ENCODE measurements around the gene HES4. TPM values are rescaled to one million over a fixed set of nuclear protein-coding genes. Genes with fewer than 3 reads are reported as not detected.
A peak's percentile ranks its signal among the peaks of the same experiment; 100 is the strongest.

The HES4 gene
- total and polyA plus RNA-seq, 2 of the 13 experiments (the other 11 are each of a cell fraction or from before 2014, with no cell fraction given) = 8.8 to 10.6 TPM

DNA sequence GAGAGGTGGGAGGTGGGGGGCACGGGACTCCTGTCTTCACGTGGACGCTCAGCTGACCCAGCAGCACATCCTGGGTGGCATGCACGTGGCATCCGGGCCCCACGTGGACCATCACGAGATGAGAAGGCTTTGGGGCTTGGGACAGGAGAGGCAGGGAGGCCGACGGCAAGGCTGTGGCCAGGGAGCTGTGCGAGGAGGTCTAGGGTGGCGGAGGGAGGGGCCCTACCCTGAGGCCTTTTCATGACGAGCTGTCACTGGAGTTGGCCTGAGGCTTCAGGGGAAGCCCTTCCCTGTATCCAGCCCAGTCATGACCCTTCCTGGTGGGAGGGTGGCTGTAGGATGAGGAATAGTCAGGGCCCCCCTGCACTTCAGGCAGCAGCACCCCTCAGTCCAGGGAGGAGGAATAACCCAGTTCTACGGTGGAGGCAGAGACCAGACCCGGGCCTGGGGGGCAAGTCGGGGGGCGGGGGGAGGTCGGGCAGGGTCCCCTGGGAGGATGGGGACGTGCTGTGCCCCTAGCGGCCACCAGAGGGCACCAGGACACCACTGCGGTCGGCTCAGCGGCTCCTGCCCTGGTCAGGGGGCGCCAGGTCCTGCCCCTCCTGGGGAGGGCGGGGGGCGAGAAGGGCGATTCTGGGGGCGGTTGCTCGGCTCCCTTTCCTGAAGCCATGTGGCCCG lies 16.0 kb downstream of the HES4 start (continued):
- TF ChIP-seq, protein P1, sequence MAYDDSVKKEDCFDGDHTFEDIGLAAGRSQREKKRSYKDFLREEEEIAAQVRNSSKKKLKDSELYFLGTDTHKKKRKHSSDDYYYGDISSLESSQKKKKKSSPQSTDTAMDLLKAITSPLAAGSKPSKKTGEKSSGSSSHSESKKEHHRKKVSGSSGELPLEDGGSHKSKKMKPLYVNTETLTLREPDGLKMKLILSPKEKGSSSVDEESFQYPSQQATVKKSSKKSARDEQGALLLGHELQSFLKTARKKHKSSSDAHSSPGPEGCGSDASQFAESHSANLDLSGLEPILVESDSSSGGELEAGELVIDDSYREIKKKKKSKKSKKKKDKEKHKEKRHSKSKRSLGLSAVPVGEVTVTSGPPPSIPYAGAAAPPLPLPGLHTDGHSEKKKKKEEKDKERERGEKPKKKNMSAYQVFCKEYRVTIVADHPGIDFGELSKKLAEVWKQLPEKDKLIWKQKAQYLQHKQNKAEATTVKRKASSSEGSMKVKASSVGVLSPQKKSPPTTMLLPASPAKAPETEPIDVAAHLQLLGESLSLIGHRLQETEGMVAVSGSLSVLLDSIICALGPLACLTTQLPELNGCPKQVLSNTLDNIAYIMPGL (CRISPR knock-in tag; IDR thresholded peaks at IDR 0.05; ENCODE audit: borderline replicate concordance in 1 of 2, low read depth in 1 of 2) = peak in 1 of 2 experiments; percentile 23; a peak in 1 of 4 replicates
- TF ChIP-seq, protein P2, sequence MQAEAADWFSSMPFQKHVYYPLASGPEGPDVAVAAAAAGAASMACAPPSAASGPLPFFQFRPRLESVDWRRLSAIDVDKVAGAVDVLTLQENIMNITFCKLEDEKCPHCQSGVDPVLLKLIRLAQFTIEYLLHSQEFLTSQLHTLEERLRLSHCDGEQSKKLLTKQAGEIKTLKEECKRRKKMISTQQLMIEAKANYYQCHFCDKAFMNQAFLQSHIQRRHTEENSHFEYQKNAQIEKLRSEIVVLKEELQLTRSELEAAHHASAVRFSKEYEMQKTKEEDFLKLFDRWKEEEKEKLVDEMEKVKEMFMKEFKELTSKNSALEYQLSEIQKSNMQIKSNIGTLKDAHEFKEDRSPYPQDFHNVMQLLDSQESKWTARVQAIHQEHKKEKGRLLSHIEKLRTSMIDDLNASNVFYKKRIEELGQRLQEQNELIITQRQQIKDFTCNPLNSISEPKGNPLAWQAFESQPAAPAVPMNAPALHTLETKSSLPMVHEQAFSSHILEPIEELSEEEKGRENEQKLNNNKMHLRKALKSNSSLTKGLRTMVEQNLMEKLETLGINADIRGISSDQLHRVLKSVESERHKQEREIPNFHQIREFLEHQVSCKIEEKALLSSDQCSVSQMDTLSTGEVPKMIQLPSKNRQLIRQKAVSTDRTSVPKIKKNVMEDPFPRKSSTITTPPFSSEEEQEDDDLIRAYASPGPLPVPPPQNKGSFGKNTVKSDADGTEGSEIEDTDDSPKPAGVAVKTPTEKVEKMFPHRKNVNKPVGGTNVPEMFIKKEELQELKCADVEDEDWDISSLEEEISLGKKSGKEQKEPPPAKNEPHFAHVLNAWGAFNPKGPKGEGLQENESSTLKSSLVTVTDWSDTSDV (CRISPR knock-in tag; IDR thresholded peaks at IDR 0.05) = 0 out of 2 replicates have a peak, but pooled peaks have one; percentile 40
- no peak for TF ChIP-seq ZNF780A (CRISPR knock-in tag; IDR thresholded peaks at IDR 0.05)
- TF ChIP-seq BORCS8-MEF2B (CRISPR knock-in tag; IDR thresholded peaks at IDR 0.05) = no peak
- peak; percentile 73; the same call in 1 of the 2 replicates for TF ChIP-seq ZBTB7B (CRISPR knock-in tag; IDR thresholded peaks at IDR 0.05)
- TF ChIP-seq ZNF790 (CRISPR knock-in tag; IDR thresholded peaks at IDR 0.05; ENCODE audit: borderline replicate concordance) = no peak
- TF ChIP-seq ZSCAN12 (CRISPR knock-in tag; IDR thresholded peaks at IDR 0.05) = no peak
- TF ChIP-seq, protein P3, sequence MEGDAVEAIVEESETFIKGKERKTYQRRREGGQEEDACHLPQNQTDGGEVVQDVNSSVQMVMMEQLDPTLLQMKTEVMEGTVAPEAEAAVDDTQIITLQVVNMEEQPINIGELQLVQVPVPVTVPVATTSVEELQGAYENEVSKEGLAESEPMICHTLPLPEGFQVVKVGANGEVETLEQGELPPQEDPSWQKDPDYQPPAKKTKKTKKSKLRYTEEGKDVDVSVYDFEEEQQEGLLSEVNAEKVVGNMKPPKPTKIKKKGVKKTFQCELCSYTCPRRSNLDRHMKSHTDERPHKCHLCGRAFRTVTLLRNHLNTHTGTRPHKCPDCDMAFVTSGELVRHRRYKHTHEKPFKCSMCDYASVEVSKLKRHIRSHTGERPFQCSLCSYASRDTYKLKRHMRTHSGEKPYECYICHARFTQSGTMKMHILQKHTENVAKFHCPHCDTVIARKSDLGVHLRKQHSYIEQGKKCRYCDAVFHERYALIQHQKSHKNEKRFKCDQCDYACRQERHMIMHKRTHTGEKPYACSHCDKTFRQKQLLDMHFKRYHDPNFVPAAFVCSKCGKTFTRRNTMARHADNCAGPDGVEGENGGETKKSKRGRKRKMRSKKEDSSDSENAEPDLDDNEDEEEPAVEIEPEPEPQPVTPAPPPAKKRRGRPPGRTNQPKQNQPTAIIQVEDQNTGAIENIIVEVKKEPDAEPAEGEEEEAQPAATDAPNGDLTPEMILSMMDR (CRISPR knock-in tag; IDR thresholded peaks at IDR 0.05) = peak; percentile 87
- TF ChIP-seq NRL (CRISPR knock-in tag; IDR thresholded peaks at IDR 0.05; ENCODE audit: borderline replicate concordance) = 0 out of 2 replicates have a peak, but pooled peaks have one; percentile 23
- no peak for TF ChIP-seq ZNF615 (CRISPR knock-in tag; IDR thresholded peaks at IDR 0.05; ENCODE audit: borderline replicate concordance)
- TF ChIP-seq, protein P4, sequence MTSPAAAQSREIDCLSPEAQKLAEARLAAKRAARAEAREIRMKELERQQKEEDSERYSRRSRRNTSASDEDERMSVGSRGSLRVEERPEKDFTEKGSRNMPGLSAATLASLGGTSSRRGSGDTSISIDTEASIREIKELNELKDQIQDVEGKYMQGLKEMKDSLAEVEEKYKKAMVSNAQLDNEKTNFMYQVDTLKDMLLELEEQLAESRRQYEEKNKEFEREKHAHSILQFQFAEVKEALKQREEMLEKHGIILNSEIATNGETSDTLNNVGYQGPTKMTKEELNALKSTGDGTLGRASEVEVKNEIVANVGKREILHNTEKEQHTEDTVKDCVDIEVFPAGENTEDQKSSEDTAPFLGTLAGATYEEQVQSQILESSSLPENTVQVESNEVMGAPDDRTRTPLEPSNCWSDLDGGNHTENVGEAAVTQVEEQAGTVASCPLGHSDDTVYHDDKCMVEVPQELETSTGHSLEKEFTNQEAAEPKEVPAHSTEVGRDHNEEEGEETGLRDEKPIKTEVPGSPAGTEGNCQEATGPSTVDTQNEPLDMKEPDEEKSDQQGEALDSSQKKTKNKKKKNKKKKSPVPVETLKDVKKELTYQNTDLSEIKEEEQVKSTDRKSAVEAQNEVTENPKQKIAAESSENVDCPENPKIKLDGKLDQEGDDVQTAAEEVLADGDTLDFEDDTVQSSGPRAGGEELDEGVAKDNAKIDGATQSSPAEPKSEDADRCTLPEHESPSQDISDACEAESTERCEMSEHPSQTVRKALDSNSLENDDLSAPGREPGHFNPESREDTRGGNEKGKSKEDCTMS (CRISPR knock-in tag; conservative IDR thresholded peaks at IDR 0.05) = no peak
- peak; percentile 74 for TF ChIP-seq RAD21 (CRISPR knock-in tag; IDR thresholded peaks at IDR 0.05)
- no peak; the same call in 1 of the 2 replicates for TF ChIP-seq NFKB2 (CRISPR knock-in tag; IDR thresholded peaks at IDR 0.05; ENCODE audit: borderline replicate concordance)

Measured in HepG2 (cell line).